GM21737 (cell line): ENCODE measurements around the gene UST.

Experiments
- ATAC-seq: cut with Tn5 transposase; IDR thresholded peaks from one replicate; pipeline ENCODE4 v1.9.1; 2021; ENCODE audit warnings: mild to moderate bottlenecking, moderate library complexity; ENCODE audit not compliant: unreplicated experiment

The UST gene

DNA sequence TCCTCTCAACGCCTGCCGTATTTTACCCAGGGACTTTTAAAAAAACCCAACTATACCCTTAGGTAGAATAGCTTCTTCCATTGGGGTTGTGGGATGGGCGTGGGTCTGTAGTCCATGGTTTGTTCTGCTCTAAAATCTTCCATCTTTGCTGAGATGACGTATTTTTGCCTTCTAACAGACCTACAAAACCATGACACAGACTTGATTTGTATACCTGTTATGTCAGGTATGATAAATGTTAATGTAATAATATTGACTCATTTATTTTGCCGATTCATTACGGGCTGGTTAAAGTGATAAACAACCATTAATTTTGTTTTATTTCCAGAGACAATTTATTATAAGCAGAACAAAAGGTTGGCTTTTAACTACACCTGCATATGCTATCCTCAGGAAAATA lies 48.7 kb downstream of the UST start:
- ATAC-seq, result no peak

- ATAC-seq, result no peak
Measured at GRCh38 chr6:148799647-148800046, 52.8 kb downstream of the UST start.

DNA sequence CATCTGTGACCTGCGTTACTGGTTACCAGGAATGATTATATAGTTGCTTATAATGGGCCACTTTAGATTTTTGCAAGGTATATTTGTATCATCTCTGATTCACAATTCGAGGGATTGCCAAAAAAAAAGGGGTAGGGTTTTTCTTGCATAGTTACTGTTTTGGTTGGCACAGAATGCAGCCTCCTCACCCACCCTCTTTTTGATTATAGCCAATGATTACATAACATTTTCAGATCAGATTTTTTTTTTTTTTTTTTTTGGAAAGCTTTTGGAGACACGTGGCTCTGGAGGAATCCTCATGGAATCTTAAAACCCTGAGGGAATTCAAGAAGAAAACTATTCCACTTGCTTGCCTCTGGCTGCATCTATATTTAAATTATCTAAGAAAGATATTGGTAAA lies 53.7 kb downstream of the UST start:
- no peak for ATAC-seq

GRCh38 chr6:148803979-148804378 lies 57.1 kb downstream of the UST start:
- no peak for ATAC-seq

DNA sequence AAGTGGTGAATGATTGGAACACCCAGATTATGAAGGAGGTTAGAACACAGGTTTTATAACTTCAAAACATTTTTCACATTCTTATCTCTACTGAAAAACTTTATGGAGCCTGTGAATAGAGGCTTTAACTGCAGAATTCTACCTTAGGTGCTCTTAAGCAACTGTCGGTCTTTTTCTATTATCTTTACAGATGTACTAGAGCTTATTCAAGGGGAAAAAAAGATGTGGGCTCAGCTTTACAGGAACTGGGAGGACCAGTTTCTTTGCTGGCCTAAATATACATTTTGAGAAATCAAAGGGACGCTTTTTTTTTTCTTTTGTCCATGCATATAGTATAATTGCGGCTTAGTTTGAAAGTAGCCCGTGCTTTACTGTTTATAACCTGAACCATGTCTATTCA lies 58.9 kb downstream of the UST start:
- ATAC-seq, result no peak

GRCh38 chr6:148807784-148808183 lies 61.0 kb downstream of the UST start:
- ATAC-seq, result no peak

DNA sequence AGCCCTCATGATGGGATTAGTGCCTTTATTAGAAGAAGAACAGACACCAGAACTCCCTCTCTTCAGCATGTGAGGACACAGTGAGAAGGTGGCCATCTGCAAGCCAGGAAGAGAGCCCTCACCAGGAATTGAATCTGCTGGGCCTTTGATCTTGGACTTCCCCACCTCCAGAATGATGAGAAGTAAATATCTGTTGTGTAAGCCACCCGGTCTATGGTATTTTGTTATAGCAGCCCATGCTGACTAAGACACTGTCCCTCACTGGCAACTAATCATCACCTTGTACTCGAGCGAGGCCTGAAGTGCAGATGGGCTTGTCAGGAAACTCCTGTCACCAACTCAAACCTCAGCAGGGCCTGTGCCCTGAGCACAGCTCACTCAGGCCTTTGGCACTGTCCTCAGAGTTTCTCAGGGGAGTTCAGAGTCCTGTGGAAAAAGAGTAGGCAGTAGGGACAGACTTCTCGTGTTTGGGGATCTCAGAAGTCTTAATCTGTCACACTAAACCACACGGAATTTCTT lies 62.0 kb downstream of the UST start:
- no peak for ATAC-seq

GRCh38 chr6:148811459-148811858 lies 64.6 kb downstream of the UST start:
- ATAC-seq, result no peak

DNA sequence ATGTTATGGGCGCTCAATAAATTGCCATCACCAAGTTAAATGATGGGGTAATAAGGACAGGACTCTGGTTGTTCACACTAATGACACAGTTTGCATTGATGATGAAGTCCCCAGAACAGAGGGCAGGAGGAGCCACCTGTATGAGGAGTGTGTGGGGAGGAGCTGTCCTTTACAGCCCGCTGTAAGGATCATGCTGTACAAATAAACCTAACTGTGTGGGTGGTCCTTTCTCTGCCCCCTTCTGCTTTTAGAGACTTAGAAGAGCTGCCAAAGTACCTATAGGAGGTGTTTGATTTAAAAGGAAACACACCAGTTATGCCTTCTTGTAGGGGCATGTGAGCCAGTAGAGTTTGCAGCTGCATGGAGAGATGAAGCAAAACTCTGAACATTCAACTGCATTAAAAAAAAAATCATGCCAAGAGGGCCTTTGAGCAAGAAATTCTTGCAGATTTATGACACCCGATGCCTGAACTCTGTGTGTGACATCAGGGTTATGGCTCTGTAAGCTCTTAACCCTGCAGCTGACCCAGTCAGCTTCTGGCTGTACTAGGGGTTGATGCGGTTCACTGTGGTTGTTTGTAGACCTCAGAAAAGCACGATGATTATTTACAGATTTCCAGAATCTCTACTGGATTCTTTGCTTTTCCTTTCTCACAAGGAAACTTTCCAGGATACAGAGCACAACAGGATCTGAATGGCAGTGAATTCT lies 67.4 kb downstream of the UST start:
- no peak for ATAC-seq

GRCh38 chr6:148814869-148815268 lies 68.0 kb downstream of the UST start:
- no peak for ATAC-seq

DNA sequence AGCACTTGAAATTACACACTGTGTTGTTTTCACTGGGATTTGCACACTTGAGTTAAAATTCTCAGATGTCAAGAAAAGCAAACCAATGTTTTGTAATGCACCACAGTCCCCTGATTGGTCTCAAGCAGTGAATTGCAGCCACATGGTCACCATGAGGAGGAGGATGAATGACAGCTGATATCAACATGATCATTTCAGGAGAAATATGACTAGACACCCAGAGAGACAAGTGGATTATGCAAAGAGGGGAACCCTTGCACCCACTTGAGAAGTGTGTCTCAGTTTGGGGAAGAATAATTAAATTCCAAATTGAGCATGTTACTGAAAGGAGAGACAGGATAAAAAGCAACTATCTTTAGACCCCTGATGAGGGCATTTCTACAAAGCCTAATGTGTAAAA lies 69.3 kb downstream of the UST start:
- ATAC-seq, result no peak

DNA sequence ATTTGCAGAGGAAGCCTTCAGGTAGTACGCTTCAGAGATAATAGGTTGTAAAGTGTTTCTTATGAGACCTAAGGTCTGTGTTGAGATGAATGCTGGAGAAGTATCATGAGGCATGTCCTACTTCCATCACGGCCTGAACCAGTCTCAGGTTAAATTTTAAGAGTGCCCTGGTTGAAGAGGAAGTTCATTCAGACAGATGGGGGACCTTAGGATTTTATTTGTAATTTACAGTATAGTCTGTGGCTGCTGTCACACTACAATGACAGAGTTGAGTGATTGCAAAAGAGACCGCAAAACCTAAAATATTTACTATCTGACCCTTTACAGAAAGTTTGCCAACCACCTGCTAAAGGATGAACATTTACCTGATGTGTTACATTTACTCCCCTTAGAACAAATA lies 70.9 kb downstream of the UST start:
- ATAC-seq, result no peak

GRCh38 chr6:148818939-148819575 lies 72.2 kb downstream of the UST start:
- no peak for ATAC-seq

- ATAC-seq, result no peak
Measured at GRCh38 chr6:148819852-148820251, 73.0 kb downstream of the UST start.

DNA sequence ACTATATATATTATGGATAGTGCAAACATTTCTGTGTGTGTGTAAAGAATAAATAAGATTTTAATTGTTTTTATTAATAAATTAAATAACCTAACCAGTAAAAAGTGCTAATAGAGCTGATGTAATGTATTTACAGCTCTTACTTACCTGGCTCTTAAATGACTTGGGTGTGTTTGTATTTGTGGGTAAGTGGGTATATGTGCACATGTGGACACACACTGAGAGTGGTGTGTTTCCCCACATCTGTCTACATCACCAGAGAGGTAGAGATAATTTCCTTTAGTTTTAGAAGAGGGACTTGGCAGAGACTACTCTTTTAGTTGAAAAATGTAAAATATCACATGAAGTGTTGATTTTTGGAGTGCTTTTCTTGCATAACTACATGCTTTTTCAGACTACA lies 76.0 kb downstream of the UST start:
- ATAC-seq, result no peak

DNA sequence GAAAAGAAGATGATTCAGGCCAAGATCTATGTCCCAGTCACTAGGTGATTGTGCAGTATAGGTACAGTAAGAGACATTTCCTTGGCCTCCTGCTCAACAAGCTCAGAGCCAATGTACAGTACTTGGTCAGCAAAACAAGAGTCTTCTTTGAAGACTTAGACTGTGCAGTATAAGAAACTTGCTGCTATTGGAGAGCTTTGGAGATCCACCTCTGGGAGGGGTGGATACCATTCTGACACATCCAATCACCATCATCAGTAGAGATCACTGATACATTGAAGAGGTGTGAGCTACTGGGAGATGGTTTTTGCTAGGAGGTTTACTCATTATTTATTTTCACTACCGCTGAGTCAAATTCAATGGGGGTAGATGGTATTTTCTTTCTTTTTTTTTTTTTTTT lies 77.5 kb downstream of the UST start:
- no peak for ATAC-seq

DNA sequence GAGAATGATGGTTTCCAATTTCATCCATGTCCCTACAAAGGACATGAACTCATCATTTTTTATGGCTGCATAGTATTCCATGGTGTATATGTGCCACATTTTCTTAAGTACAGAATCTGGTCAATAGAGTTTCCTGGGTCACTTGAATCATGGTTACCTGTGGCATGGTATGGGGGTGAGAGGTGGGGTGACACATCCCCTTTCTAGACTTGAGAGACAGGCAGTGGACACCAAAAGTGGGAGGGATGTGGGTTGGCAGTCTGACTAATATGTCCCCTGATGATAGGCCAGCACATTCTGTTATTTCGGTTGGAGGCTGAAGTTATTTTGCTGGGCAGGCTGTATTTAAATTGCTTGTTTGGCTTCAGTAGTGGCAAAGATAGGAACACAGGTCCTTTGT lies 78.1 kb downstream of the UST start:
- no peak for ATAC-seq

DNA sequence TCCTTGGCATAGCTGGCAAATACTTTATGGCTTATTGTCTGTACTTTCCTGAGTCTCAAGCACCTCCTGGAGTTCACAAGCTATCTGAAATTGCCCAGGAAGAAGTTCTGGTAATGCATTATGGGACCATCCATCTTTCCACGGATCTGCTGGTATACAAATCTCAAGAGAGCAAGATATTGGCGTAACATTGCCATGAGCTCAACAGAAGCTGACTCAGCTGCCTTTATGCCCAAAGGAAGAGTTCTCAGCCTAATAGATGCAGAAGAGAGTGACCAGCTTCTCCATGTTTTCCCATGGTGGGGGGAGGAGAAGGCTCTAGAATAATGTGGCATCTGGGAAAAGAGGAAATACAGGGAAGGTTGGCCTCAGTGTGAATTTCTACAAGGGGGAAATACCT lies 78.7 kb downstream of the UST start:
- no peak for ATAC-seq

DNA sequence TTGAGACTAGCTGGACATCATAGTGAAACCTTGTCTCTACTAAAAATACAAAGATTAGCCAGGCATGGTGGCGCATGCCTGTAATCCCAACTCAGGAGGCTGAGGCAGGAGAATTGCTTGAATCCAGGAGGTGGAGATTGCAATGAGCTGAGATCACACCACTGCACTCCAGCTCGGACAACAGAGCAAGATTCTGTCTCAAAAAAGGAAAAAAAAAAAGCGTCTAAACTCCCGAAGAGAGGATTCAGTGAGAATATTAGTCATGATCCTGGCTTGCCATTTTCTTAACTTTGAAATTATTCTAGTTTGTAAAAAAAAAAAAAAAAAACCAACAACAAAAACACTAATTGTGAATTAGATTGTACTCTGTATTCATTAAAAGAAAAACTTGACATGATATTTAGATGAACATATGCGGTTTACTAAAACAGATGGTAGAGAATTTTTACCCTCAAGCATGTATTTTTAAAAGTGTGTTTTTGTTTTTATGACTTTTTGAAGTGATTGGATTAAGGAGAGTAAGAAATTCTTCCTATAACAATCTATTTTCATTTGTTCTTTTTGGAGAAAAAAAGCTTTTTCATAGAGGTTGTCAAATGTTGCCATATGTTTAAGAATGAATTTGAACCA lies 80.7 kb downstream of the UST start:
- no peak for ATAC-seq

DNA sequence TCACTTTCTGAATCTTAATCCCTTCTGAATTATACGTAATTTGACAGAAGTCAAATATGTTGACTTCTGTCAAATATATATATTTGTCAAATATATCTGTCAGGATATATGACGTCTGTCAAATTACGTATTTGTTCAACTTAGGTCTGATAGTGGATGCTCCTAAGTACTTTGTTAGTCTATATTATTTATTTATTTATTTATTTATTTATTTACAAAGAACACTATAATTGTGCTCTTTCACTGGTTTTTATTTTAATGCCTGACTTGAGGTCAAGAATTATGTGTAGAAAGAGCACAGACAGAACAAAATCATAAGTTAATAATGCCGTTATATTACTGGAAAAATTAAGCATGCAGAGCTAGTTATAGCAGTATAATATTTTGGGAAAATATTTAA lies 81.2 kb downstream of the UST start:
- no peak for ATAC-seq

- no peak for ATAC-seq
Measured at GRCh38 chr6:148829415-148830101, 82.7 kb downstream of the UST start.

DNA sequence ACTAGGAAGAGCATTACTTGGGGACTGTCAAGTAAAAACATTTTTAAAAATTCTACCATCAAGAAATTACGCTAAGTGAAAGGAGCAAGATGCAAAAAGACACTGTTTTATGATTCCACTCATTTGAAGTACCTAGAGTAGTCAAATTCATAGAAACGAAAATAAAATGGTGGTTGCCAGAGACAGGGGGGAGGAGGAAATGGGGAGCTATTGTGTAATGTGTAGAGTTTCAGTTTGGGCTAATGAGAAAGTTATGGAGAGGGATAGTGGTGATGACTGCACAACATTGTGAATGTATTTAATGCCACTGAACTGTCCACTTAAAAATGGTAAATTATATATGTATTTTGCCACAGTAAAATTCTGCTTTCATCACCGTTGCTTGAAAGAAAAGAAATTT lies 83.8 kb downstream of the UST start:
- ATAC-seq, result no peak
